ENCODE results near the gene ELF4.
A peak's percentile ranks its signal among the peaks of the same experiment; 100 is the strongest.

Gene ELF4

DNA sequence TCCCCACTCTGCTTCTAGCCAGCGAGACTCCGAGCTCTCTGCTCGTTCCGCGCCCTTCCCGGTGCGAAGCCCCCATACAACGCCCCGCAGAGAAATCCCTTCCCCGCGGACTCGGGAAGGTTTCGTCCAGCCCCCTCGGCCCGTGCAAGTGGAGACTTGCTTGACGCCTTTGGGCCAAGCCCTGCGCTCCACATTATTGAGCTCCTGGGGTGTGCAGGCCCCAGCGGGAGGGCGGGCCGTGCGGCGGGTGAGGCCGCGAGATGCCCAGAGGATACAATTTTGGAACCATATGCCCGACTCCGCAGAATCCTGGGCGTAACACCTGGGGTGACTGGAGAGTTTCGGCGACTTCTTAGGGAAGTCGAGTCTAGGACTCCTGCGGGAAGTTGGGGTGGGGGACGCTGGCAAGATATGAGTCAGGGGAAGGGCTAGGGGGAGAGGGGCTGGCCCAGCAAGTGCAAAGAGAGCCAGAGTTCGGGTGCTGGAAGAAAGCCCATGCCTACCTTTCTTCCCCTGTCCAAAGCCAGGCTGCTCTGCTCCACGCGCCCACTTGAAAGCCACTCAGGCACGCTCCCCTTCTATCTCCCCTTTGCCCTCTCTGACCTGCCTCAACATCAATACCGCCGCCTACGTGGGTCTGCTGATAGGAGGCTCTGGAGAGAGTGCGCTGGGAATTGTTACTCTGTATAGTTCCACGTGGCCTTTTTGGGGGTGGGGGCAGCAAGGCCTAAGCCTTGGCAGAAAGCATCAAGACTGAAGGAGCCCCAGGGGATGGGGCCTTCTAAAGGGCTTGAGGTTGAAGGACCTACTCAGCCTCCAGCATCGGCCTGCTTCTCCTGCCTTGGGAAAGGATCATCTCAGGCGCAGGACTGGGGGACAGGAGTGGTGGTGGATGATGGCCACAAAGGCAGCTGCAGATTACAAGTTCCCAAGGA lies 1.2 kb upstream of the ELF4 start:
- no peak for DNase-seq

- DNase-seq, result no peak
These were observed 593 bp downstream of the ELF4 start for GRCh38 chrX:130109429-130110378.

DNA sequence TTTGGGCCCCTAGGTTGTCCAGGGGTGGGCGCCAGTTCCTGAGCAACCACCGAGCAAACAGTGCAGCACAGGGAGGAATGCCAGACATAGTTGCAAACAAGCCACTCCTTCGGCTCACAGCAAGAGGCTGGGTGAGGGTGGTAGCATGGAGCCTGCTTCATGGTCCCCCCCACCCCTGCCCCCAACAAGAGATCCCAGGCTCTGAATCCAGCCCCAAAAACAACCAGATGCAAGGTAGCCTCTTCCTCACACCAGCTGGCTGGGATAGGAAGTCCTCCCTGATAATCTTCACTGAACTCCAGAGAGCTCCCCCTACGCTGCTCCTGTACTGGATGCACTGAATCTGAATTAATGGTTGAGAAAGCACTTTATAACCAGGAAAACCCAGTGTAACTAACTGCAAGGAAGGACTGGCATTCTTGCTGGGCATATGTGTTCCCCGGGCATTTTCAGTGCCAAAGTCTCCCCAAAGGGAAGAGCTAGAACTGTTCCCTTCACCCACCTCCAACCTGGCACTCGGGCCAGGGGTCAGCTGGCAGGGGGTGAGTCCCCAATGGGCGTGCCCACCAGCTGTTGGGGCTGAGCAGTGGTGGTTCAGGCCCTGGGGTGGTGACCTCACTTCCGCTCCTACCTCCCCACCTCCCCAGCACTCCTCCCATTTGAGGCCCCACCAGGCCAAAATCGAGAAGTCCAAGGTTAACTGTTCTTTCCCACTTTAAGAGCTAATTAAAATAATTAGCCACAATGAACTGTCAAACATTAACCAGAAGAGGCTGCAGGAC lies 1.5 kb downstream of the ELF4 start:
- peak; percentile 52 for DNase-seq

DNA sequence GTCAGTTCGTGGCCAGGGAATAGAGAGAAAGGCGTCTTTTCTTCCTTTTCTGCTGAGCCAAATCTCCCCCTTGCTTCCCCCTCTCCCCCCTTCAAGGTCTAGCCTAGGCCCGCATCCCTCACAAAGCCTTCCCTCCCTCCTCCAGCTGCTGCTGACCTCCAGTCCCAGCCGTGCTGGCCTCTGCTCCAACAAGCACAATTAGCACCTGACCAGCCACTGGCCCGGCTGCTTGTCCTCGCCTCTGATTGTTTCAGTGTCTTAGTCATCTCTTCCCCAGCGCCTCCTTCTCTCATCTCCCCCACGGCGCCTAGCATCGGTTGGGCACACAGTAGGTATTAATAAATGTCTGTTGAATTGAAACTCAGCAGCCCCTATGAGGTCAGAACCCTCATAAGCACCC lies 4.2 kb downstream of the ELF4 start:
- no peak for DNase-seq

DNA sequence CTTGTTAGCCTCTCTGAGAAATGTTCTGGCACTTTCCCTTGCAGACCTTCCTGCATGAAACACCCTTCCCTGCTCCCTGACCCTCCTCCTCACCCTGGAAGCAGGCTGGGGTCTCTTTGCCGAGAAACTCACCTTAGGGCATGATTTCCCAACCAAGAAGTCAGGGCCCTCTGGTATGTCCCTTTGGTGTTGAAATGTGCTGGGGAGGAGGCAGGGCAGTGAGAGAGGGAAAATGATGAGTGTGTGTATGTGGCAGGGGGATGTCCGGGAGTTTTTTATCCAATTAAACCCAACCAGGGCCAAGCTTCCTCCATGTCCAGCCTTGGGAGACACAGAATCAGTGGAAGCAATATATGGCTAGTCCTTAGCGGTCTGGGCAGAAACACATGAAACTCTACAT lies 5.1 kb downstream of the ELF4 start:
- DNase-seq, result no peak

- no peak for DNase-seq
These were observed 6.7 kb downstream of the ELF4 start for GRCh38 chrX:130103605-130104004.

GRCh38 chrX:130100180-130100579 lies 10.1 kb downstream of the ELF4 start:
- no peak for DNase-seq

DNA sequence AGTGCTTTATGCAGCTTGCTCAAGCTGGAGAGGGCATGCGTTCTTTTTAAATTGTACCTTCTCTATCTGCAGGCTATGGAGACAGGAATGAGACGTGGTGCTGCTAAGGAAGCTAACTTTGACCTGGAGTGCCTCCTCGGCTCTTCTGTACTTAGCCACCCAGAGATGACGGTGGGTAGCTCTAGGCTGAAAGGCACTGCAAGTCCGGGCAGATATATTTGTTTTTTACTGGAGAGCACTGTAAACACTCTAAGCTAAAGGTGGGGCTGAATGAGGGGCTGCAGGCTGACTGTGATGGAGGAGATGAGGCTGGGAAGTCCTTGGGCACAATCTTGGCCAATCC lies 12.1 kb downstream of the ELF4 start:
- no peak for DNase-seq

DNA sequence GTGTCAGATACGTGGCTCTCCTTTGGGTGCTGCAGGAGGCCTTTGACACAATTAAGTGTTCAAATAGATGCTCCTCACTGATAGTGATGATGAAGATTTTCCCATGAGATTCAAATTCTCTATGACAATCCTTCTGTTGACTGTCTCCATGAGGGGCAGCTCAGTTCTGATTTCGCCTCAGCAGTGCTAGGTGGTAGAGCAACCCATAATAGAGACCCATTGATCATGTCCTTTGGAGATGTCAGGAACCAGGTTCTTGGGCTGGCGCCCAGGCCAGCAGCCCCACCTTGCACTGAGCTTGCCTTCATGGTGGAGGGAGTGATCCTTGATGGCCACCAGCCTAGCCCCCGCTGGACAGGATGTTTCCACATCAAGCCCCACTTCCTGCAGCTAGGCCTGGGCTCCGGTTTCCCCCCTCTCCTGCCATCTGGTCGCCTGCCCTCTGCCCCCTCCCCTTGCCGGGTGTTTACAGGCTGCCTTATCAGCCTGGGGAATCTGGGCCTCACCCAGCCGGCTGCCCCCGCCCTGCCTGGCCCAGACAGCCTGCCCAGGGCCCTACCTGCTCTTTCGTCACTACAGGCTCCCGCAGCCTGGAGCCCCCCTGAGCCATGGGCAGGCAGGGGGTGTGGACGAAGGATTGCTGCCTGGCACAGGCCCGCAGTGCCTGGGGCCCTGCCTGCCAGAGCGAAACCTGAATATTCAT lies 12.6 kb downstream of the ELF4 start:
- peak; percentile 45 for DNase-seq

GRCh38 chrX:130095249-130096030 lies 14.9 kb downstream of the ELF4 start:
- DNase-seq, result no peak

DNA sequence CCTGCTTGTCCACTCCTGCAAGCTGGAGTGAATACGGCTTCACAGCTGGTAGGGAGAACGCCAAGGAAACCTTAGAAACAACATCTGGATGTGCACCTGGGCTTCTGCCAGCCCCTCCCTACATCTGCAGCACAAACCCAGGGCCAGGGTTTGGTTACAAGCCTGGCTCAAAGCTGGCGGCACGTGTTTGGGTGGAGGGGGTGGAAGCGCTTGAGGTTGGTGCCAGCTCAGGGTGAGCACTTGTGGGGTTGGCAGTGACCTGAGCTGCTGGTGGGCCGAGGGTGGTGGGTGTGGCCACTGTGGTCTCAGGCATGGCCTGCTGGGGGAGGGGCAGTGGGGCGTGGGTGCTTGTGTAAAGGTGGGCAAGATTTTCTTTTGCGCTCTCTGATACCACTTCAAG lies 15.6 kb downstream of the ELF4 start:
- DNase-seq, result no peak

DNA sequence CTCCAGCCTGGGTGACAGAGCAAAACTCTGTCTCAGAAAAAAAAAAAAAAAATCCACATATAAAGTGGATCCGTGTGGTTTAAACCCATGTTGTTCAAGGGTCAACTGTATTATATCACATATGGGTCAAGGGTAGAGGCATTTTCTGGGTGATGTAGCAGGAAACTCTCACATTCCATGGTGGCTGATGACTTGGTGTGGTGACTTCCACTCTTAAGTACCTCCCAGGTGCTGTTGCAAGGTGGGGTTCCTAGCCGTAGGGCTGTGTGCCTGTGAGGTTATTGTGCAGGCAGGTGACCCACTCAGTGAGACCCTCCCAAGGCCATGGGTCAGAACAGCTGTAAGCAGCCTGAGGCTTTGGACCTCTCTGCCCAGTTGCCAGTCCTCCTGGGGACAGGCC lies 17.0 kb downstream of the ELF4 start:
- DNase-seq, result no peak

- DNase-seq, result peak; percentile 91
These were observed 18.2 kb downstream of the ELF4 start for GRCh38 chrX:130091980-130092522.

DNA sequence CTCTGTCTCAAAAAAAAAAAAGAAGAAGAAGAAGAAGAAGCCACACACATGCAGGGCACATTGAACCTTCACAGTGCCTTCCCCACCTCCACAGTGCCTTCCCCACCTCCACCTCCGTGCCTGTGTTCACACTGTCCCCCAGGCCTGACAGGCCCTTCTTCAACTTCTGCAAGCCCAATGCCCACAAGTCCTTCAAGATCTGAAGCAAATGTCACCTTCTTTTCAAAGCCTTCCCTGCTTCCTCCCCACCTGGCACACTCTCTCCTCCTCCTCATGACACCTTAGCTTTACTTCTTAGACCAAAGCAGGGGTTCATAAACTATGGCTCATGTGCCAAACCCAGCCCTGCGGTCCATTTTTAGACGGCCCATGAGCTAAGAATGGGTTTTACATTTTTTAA lies 19.9 kb downstream of the ELF4 start:
- DNase-seq, result no peak

DNA sequence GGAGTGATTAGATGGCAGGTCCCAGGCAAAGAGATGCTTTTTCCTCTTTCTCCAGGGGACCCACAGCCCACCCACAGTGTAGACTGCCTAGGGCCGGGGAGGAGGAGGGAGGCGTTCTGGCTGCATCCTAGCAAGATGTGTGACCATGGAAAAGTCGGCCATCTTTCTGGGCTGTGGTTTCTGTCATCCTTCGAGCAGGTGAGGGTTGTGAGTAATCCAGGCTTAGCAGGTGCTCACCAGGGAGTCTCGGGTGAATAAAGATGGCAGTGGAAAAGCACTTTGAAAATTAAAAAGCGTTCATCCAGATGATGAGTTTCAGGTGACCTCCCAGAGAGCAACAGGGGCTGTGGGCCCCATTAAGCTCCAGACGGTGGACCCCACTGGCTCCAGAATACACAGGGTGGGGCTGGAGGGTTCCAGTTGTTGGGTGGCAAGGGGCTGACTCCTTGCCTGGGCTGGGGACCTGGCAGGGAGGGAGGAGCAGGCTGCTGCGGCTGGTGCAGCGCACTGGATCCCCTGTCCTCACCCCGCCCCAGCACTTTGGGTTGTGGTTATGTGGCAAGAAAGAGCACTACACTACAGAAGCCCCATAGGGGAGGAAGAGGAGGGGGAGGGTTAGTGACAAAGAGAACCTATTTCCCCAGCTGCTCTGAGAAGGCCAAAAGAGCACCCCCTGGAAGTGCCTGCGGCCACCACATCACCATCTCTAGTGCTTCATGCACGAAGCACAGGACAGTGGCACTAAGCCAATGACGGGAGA lies 23.7 kb downstream of the ELF4 start:
- peak; percentile 75 for DNase-seq

- DNase-seq, result no peak
These were observed 24.5 kb downstream of the ELF4 start for GRCh38 chrX:130085551-130086446.

DNA sequence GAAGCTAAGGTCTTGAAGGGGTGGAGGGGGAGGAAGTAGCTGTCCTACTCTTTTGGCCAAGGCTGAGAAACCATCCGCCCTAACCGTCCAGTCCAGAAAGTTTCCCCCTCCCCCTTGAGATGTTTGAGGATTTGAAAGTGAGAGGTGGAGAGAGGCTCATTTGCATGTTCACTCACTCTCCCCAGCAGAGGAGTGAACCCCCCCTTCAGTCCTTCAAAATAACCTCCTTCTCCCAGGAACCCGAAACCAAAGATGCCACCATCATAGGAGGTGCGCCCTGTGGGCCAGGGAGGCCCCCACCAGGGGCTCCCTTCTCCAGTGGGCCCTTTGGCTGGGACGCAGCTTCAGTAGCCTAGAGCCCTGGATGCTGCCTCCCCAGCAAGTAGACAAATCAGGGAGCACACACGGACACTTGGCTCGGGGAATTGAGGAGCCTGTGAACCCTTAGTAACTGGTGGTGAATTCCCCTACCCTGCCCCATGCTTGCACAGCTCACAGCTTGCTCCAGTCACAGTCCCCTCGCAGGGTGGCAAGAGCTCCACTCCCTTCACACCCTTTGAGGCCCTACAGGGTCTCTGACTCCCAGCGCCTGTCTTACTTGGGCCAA lies 25.6 kb downstream of the ELF4 start:
- no peak for DNase-seq

DNA sequence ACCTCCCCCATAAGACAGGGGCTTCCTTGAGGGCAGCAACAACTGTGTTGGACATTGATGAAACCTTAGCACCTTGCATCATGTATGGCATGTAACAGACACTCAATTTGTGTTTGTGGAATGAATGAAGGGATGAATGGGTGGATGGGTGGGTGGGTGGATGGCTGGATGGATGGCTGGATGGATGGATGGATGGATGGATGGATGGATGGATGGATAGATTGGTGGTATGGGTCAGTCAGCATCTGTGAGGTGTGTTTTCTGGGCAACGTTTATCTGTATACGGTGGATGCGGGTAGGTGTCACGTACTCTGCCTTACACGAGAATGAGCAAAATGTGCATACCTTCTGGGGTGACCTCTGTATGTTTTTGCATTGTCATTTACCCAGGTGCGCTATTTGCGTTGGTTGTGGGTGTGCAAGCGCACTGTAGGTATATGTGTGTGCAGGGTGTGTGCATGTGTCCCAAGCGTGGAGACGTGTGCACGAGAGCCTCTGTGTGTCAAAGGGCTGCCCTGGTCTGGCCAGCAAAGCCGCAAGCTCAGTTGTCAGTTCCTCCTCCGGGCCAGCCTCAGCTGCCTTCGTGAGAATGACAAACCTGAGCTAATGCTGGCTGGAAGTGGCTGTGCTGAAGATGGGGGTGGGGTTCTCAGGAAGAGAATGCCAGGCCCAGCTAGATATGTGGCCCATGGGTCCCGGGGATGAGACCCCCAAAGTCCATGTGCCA lies 26.5 kb downstream of the ELF4 start:
- DNase-seq, result no peak
